Nephron (organoid): ENCODE measurements around the gene SLC8A1.

Experiments
- H3K27ac Mint-ChIP-seq, 3 experiments: 2 replicates each; pipeline ENCODE4 v1.8.0; 2020; ENCODE audit warnings: mixed read lengths in 3 of 3, mild to moderate bottlenecking in 2 of 3, moderate library complexity in 1 of 3
- H3K27me3 Mint-ChIP-seq: 2 replicates; pipeline ENCODE4 v1.8.0; 2021; ENCODE audit warnings: low read depth, mild to moderate bottlenecking, moderate library complexity, mixed read lengths
- H3K36me3 Mint-ChIP-seq: 2 replicates; pipeline ENCODE4 v1.8.0; 2020; ENCODE audit warnings: low read depth, mixed read lengths
- H3K4me1 Mint-ChIP-seq: 2 replicates; pipeline ENCODE4 v1.8.0; 2020; ENCODE audit warnings: mixed read lengths
- H3K4me3 Mint-ChIP-seq, 3 experiments: 2 replicates each; pipeline ENCODE4 v1.8.0; 2020; ENCODE audit warnings: mild to moderate bottlenecking in 3 of 3, mixed read lengths in 3 of 3, moderate library complexity in 2 of 3
- H3K9me3 Mint-ChIP-seq: 2 replicates; pipeline ENCODE4 v1.8.0; 2020; ENCODE audit warnings: mixed read lengths
- TF ChIP-seq, protein P1 (sequence below), 3 experiments: fragments of 200-600 bp; sonication (generic); IDR thresholded peaks; one replicate each; pipeline ENCODE4 v1.5.0; 2021; ENCODE audit warnings: antibody characterized with exemption in 3 of 3; ENCODE audit not compliant: unreplicated experiment in 3 of 3

The SLC8A1 gene

DNA sequence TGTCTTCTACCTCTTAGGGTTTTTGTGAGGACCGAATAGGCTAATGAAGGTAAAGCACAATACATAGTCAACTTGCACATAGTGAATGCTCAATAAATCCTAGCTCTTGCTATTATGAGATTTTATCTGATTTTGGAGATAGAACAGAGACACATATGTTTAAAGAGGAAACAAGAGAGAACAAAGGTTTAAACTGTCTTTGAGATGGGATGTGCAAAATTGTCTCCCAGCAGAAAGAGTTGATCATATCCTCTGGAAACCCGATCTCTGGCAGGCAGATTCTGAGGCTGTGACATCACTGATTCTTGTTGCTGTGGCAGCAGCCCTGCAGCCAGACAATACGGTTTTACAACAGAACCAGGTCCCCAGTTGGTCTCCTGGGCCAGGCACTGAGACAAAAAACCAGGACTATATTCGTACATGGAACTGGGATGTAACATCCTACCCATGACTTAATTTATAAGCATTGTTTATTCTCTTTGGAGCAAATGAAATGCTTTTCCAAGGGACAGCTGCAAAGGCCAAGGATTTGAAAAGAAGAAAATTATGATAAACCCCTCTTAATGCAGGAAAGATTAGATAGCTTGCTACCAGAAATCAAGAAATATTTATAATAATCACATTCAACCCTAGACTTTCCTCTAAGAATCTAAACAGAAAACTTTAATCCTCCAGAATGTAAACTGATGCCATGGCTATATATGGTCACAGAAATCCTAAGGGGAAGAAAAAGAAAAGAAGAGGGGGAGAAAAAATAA, 80.2 kb downstream of the SLC8A1 start:
- Mint-ChIP-seq H3K27ac (peak overlapping the region; percentile 93 to 96 (median 93)), H3K27me3 (no peaks in the 10 kb centered on the region), H3K9me3 (no peaks in the 10 kb centered on the region), H3K4me1 (peaks cover 40% of the 10 kb centered on the region), H3K36me3 (no peaks in the 10 kb centered on the region), H3K4me3 (peak overlapping the region in 2 of 3 experiments; percentile 40 to 42)
- TF ChIP-seq, protein P1, sequence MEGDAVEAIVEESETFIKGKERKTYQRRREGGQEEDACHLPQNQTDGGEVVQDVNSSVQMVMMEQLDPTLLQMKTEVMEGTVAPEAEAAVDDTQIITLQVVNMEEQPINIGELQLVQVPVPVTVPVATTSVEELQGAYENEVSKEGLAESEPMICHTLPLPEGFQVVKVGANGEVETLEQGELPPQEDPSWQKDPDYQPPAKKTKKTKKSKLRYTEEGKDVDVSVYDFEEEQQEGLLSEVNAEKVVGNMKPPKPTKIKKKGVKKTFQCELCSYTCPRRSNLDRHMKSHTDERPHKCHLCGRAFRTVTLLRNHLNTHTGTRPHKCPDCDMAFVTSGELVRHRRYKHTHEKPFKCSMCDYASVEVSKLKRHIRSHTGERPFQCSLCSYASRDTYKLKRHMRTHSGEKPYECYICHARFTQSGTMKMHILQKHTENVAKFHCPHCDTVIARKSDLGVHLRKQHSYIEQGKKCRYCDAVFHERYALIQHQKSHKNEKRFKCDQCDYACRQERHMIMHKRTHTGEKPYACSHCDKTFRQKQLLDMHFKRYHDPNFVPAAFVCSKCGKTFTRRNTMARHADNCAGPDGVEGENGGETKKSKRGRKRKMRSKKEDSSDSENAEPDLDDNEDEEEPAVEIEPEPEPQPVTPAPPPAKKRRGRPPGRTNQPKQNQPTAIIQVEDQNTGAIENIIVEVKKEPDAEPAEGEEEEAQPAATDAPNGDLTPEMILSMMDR (IDR thresholded peaks at IDR 0.05; ENCODE audit: unreplicated experiment in 3 of 3): no peak

DNA sequence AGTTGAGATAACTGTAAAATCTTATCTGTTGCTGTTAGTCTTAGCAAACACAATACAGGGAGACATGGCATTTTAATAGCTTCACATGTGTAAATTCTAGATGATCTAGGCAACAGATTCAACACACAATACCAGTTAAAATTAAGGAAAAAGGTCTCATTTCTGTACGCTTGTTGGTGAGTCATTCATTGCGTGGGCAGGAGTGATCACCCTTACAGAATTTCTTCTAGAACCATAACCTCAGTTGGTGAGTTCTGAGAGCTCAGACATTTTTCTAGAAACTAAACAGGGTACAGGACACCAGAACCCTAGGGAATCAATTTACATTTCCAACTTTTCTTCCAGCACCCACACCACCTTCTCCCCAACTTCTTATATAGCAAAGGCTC, 81.9 kb downstream of the SLC8A1 start:
- H3K27ac Mint-ChIP-seq: peak overlapping the region; percentile 6 to 75 (median 18)
- H3K9me3 Mint-ChIP-seq: no peaks in the 10 kb centered on the region
- H3K4me1 Mint-ChIP-seq: peaks cover 41% of the 10 kb centered on the region
- no peak overlapping the region for H3K4me3 Mint-ChIP-seq
- H3K27me3 Mint-ChIP-seq: no peaks in the 10 kb centered on the region
- no peaks in the 10 kb centered on the region for H3K36me3 Mint-ChIP-seq
- TF ChIP-seq, protein P1 (IDR thresholded peaks at IDR 0.05; ENCODE audit: unreplicated experiment in 3 of 3): no peak

DNA sequence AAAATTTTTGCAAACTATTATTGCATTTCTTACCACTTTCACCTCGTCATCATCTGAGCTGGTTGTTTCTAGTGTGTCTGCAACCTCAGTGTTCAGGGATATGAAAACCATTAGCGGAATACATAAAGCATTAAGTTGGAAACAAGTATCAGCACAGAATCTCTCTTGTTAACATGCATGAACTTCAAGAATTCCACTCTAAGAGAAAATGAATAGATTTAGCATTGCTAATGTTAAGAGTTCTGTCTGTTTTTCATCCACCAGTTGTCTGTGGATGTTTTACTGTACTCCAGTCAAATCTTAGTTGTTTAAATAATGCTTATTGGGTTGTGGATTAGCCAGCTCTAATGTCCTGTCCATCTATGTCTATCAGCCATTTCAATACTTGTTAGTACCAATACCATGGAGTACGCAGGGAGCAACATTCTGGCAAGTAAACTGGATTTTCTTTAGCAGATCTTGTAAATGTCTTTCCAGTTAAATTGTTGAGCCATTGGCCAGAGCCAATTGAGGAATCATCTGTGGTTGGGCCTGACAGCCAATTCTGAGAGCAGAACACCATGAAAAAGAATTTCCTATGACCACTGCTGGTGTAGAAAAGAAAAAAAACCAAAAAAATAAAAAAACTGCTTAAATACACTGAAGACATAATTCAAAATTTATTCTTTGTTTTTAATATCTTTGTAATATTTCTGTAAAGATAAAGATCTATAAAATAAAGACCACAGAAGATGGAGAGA, 82.5 kb downstream of the SLC8A1 start:
- H3K9me3 Mint-ChIP-seq: no peaks in the 10 kb centered on the region
- peaks cover 47% of the 10 kb centered on the region for H3K4me1 Mint-ChIP-seq
- no peak overlapping the region for H3K4me3 Mint-ChIP-seq
- H3K36me3 Mint-ChIP-seq: no peaks in the 10 kb centered on the region
- TF ChIP-seq, protein P1 (IDR thresholded peaks at IDR 0.05; ENCODE audit: unreplicated experiment in 3 of 3): no peak
- no peaks in the 10 kb centered on the region for H3K27me3 Mint-ChIP-seq
- peak overlapping the region in 2 of 3 experiments; percentile 30 to 75 for H3K27ac Mint-ChIP-seq

DNA sequence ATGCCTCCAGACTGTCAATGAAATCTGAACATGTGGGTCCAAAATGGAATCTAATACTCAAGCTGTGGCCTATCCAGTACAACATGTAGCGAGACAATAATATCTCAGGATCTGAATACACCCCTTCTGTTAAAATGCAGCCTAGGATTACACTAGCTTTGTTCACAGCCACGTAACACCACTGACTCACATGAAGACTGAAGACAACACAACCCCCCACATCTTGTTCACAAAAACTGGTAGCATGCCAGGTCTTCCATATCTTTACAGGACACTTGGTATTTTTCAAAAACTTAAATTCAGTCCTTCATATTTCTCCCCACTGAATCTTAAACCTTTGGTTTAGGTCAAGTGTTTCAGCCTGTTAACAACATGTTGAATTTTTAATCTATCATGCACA, 84.2 kb downstream of the SLC8A1 start:
- TF ChIP-seq, protein P1 (IDR thresholded peaks at IDR 0.05; ENCODE audit: unreplicated experiment in 3 of 3): no peak
- Mint-ChIP-seq H3K4me1 (peaks cover 40% of the 10 kb centered on the region), H3K9me3 (no peaks in the 10 kb centered on the region), H3K27ac (peak overlapping the region in 1 of 3 experiments; percentile 41), H3K36me3 (no peaks in the 10 kb centered on the region), H3K27me3 (no peaks in the 10 kb centered on the region), H3K4me3 (no peak overlapping the region)

DNA sequence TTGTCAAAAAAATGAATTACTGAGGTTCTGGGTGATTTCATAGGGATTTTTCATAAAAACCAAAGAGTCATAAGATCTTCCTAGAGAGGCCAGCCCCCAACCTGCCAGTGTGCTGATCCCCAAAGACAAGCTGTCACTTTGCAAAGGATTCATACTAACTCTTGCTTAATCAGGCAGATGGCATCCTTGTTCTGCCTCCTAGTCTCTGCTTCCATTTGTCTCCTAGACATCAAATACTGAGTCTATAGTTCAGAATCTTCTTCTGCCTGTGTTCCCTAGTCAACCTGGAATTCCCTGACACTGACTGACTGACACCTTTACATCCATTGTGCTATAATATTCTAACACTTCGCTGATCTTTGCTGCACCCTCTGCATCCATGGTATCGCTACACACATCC, 84.9 kb downstream of the SLC8A1 start:
- Mint-ChIP-seq H3K4me3 (no peak overlapping the region), H3K36me3 (no peaks in the 10 kb centered on the region), H3K27ac (no peak overlapping the region), H3K9me3 (no peaks in the 10 kb centered on the region), H3K4me1 (peaks cover 34% of the 10 kb centered on the region), H3K27me3 (no peaks in the 10 kb centered on the region)
- TF ChIP-seq, protein P1 (IDR thresholded peaks at IDR 0.05; ENCODE audit: unreplicated experiment in 3 of 3): no peak
